Measurements from ENCODE around the gene RNASE13.

- TF ChIP-seq POLR2A (IDR thresholded peaks at IDR 0.05; ENCODE audit: low read depth, low read length) (no peak), PAX5 (IDR thresholded peaks at IDR 0.05; ENCODE audit: insufficient read depth, low read length, severe bottlenecking) (no peak), POLR2AphosphoS5 (IDR thresholded peaks at IDR 0.05; ENCODE audit: low read depth, low read length) (no peak), POU2F2 (IDR thresholded peaks at IDR 0.05; ENCODE audit: low read depth, low read length) (no peak)
These were observed 41.3 kb upstream of the RNASE13 start for GRCh38 chr14:21075719-21076437.
